Neural progenitor cell (in vitro differentiated cells): ENCODE data around the gene CEACAM16. TPM values are rescaled to one million over a fixed set of nuclear protein-coding genes. Genes with fewer than 3 reads are reported as not detected.
A peak's percentile ranks its signal among the peaks of the same experiment; 100 is the strongest.

Experiments used
- DNase-seq: peaks from one replicate; pipeline ENCODE4 v3.0.0-alpha.2; 2016; ENCODE audit warnings: low spot score
- H2AFZ ChIP-seq: fragments of 200-600 bp; sonication (generic); replicated peaks from 2 replicates; pipeline ENCODE4 v1.6.1; 2016; ENCODE audit warnings: antibody characterized with exemption
- H3F3A ChIP-seq: fragments of 200-600 bp; sonication (generic); 2 replicates; pipeline ENCODE4 v1.6.1; 2016; ENCODE audit warnings: antibody characterized with exemption, low read depth
- H3K27ac ChIP-seq: fragments of 200-600 bp; sonication (generic); 2 replicates; pipeline ENCODE4 v1.5.1; 2016; ENCODE audit warnings: mild to moderate bottlenecking
- H3K27me3 ChIP-seq: fragments of 200-600 bp; sonication (generic); 2 replicates; pipeline ENCODE4 v1.6.1; 2016; ENCODE audit warnings: mild to moderate bottlenecking, moderate library complexity
- H3K36me3 ChIP-seq: fragments of 200-600 bp; sonication (generic); 2 replicates; pipeline ENCODE4 v1.5.1; 2016
- H3K4me1 ChIP-seq: fragments of 200-600 bp; sonication (generic); 2 replicates; pipeline ENCODE4 v1.6.1; 2016; ENCODE audit warnings: mixed run types
- H3K4me2 ChIP-seq: fragments of 200-600 bp; sonication (generic); 2 replicates; pipeline ENCODE4 v1.6.1; 2016
- H3K4me3 ChIP-seq: fragments of 200-600 bp; sonication (generic); 2 replicates; pipeline ENCODE4 v1.5.1; 2016
- H3K79me2 ChIP-seq: fragments of 200-600 bp; sonication (generic); 2 replicates; pipeline ENCODE4 v1.6.1; 2016; ENCODE audit warnings: low read depth
- H3K9ac ChIP-seq: fragments of 200-600 bp; sonication (generic); 2 replicates; pipeline ENCODE4 v1.6.1; 2016
- H3K9me3 ChIP-seq: fragments of 200-600 bp; sonication (generic); 2 replicates; pipeline ENCODE4 v1.5.1; 2016; ENCODE audit warnings: low read depth
- H4K20me1 ChIP-seq: fragments of 200-600 bp; sonication (generic); 2 replicates; pipeline ENCODE4 v1.6.1; 2016; ENCODE audit warnings: low read depth
- H3K27ac Mint-ChIP-seq: 3 replicates; pipeline ENCODE4 v1.8.0; 2021; ENCODE audit warnings: mixed read lengths
- H3K27me3 Mint-ChIP-seq: 2 replicates; pipeline ENCODE4 v1.8.0; 2022; ENCODE audit warnings: low read depth, mild to moderate bottlenecking, inconsistent platforms, moderate library complexity, mixed read lengths; ENCODE audit not compliant: insufficient read depth
- H3K36me3 Mint-ChIP-seq: 3 replicates; pipeline ENCODE4 v1.8.0; 2021; ENCODE audit warnings: mixed read lengths
- H3K4me1 Mint-ChIP-seq: 3 replicates; pipeline ENCODE4 v1.8.0; 2021; ENCODE audit warnings: mixed read lengths
- H3K4me3 Mint-ChIP-seq: 3 replicates; pipeline ENCODE4 v1.8.0; 2021; ENCODE audit warnings: mild to moderate bottlenecking, moderate library complexity, mixed read lengths
- H3K9me3 Mint-ChIP-seq: 3 replicates; pipeline ENCODE4 v1.8.0; 2020; ENCODE audit warnings: mixed read lengths
- EZH2 ChIP-seq: fragments of 200-600 bp; sonication (generic); IDR thresholded peaks from 2 replicates; pipeline ENCODE4 v1.6.1; 2017; ENCODE audit warnings: antibody characterized with exemption, mild to moderate bottlenecking, moderate library complexity
- EZH2phosphoT487 ChIP-seq: fragments of 200-600 bp; sonication (generic); IDR thresholded peaks from 2 replicates; pipeline ENCODE4 v1.6.1; 2017; ENCODE audit warnings: antibody characterized with exemption
- total RNA-seq: library from RNA; depleted of rRNA; stranded (reverse); fragments of >200 nt; gene quantifications from 2 replicates; pipeline ENCODE4 v1.2.3, GENCODE V29; 2015; ENCODE audit warnings: low replicate concordance
- TF ChIP-seq, protein P1 (sequence below): fragments of 200-600 bp; sonication (generic); IDR thresholded peaks from 2 replicates; pipeline ENCODE4 v1.5.1; 2017; ENCODE audit warnings: antibody characterized with exemption, mild to moderate bottlenecking

The CEACAM16 gene
- total RNA-seq, 1 donor from 2014 or later = not detected

DNA sequence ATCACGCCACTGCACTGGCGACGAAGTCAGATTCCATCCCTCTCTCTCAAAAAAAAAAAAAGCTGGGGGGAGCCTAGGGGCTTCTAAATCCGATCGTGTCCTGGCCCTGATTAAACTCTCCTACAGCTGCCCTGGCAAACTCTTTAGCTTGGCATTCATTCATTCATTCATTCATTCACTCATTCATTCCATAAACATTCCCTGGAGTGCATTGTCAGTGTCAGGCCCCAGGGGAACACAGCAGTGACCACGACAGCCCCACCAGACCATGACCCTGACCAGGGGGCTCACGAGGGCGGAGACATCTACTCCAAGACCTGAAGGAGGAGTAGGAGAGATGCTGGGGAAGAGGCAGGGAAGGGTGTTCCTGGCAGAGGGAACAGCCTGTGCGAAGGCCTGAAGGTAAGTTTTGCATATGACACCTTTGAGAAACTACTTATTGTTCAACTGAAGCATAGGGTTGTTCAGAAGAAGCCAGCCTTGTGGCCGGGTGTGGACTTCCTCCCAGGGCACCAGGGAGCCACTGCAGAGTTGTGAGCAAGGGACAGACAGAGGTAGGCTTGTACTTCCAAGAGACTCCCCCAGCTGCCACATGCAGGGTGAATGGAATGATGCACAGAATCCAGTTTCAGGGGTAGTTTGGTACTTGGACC is 24.5 kb downstream of the CEACAM16 start:
- TF ChIP-seq, protein P1, sequence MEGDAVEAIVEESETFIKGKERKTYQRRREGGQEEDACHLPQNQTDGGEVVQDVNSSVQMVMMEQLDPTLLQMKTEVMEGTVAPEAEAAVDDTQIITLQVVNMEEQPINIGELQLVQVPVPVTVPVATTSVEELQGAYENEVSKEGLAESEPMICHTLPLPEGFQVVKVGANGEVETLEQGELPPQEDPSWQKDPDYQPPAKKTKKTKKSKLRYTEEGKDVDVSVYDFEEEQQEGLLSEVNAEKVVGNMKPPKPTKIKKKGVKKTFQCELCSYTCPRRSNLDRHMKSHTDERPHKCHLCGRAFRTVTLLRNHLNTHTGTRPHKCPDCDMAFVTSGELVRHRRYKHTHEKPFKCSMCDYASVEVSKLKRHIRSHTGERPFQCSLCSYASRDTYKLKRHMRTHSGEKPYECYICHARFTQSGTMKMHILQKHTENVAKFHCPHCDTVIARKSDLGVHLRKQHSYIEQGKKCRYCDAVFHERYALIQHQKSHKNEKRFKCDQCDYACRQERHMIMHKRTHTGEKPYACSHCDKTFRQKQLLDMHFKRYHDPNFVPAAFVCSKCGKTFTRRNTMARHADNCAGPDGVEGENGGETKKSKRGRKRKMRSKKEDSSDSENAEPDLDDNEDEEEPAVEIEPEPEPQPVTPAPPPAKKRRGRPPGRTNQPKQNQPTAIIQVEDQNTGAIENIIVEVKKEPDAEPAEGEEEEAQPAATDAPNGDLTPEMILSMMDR = no peak
- TF ChIP-seq EZH2 (no peak), EZH2phosphoT487 (no peak)

DNA sequence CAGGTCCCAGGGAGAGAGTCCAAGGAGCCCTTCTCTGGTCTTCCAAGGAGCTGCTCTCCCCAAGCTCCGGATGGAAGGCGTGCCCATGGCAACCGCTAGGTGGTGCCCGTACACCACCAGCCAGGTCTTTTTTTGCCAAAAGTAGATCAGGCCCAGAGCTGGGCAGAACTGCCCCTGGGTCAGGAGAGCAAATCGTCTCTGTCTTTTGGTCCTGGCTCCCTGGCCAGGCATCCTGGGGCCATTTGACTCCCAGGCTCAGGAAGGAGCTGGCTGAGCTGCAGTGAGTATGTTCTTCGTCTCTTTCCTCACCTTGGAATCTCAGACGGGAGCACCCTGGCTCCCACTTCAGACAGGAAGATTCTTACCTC is 25.0 kb downstream of the CEACAM16 start:
- no peaks in the 10 kb centered on the region for H3K9me3 Mint-ChIP-seq
- no peaks in the 10 kb centered on the region for H3K9me3 ChIP-seq
- TF ChIP-seq EZH2 (no peak), EZH2phosphoT487 (no peak)
- TF ChIP-seq, protein P1 = peak; percentile 98
- H3K4me1 ChIP-seq = no peaks in the 10 kb centered on the region
- H3K27ac Mint-ChIP-seq = peak overlapping the region; percentile 22
- peaks cover 3% of the 10 kb centered on the region for H3K4me1 Mint-ChIP-seq
- peak overlapping the region; percentile 52 for H2AFZ ChIP-seq
- DNase-seq = peak; percentile 85
- H3K4me2 ChIP-seq = no peak overlapping the region
- no peak overlapping the region for H3K4me3 ChIP-seq
- no peaks in the 10 kb centered on the region for H4K20me1 ChIP-seq
- H3K79me2 ChIP-seq = no peaks in the 10 kb centered on the region
- H3K27me3 ChIP-seq = no peaks in the 10 kb centered on the region
- H3K36me3 Mint-ChIP-seq = no peaks in the 10 kb centered on the region
- no peaks in the 10 kb centered on the region for H3K36me3 ChIP-seq
- peaks cover 6% of the 10 kb centered on the region for H3K27me3 Mint-ChIP-seq
- no peak overlapping the region for H3K9ac ChIP-seq
- no peak overlapping the region for H3K27ac ChIP-seq
- H3K4me3 Mint-ChIP-seq = peak overlapping the region; percentile 65
- no peaks in the 10 kb centered on the region for H3F3A ChIP-seq

More for the DNA sequence above, 24.5 kb downstream of the CEACAM16 start:
- H3K79me2 ChIP-seq = no peaks in the 10 kb centered on the region
- H3K4me1 ChIP-seq = peaks cover 3% of the 10 kb centered on the region
- no peaks in the 10 kb centered on the region for H3F3A ChIP-seq
- H3K4me1 Mint-ChIP-seq = peaks cover 7% of the 10 kb centered on the region
- peaks cover 6% of the 10 kb centered on the region for H3K27me3 Mint-ChIP-seq
- H2AFZ ChIP-seq = no peak overlapping the region
- no peak overlapping the region for H3K27ac ChIP-seq
- H3K36me3 Mint-ChIP-seq = no peaks in the 10 kb centered on the region
- no peaks in the 10 kb centered on the region for H3K27me3 ChIP-seq
- no peak overlapping the region for H3K27ac Mint-ChIP-seq
- H3K4me3 ChIP-seq = no peak overlapping the region
- no peak for DNase-seq
- H4K20me1 ChIP-seq = no peaks in the 10 kb centered on the region
- H3K4me2 ChIP-seq = no peak overlapping the region
- no peaks in the 10 kb centered on the region for H3K36me3 ChIP-seq
- H3K9me3 ChIP-seq = no peaks in the 10 kb centered on the region
- H3K4me3 Mint-ChIP-seq = peak overlapping the region; percentile 65
- H3K9me3 Mint-ChIP-seq = no peaks in the 10 kb centered on the region
- no peak overlapping the region for H3K9ac ChIP-seq

DNA sequence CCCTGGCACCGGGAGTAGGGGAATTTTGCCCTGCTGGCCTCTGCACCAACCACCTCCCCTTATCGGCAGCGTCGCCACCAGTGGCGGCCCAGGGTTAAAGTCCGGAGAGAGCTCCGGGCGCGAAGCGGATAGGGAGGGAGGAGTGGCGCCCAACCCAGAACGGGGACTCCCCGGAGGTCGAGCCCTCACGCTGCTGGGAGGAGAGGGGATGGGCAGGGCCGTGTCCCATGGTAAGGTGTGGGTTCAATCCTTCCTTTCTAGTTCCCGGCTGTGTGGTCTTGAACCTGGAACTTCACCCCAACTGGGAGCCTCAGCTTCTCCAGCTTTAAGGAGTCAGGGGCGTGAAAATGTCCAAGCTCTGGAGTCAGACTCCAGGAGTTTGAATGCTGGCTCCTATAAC is 26.3 kb downstream of the CEACAM16 start:
- H3K79me2 ChIP-seq = no peaks in the 10 kb centered on the region
- no peaks in the 10 kb centered on the region for H3F3A ChIP-seq
- peaks cover 6% of the 10 kb centered on the region for H3K27me3 Mint-ChIP-seq
- H3K9me3 ChIP-seq = no peaks in the 10 kb centered on the region
- H3K4me3 Mint-ChIP-seq = no peak overlapping the region
- H3K9me3 Mint-ChIP-seq = no peaks in the 10 kb centered on the region
- H2AFZ ChIP-seq = no peak overlapping the region
- no peak overlapping the region for H3K4me2 ChIP-seq
- TF ChIP-seq, protein P1 = no peak
- no peak for TF ChIP-seq EZH2
- no peak for TF ChIP-seq EZH2phosphoT487
- H3K27ac Mint-ChIP-seq = no peak overlapping the region
- no peaks in the 10 kb centered on the region for H3K4me1 ChIP-seq
- H3K36me3 ChIP-seq = no peaks in the 10 kb centered on the region
- H3K4me3 ChIP-seq = no peak overlapping the region
- H3K36me3 Mint-ChIP-seq = no peaks in the 10 kb centered on the region
- H4K20me1 ChIP-seq = no peaks in the 10 kb centered on the region
- H3K27me3 ChIP-seq = no peaks in the 10 kb centered on the region
- no peak for DNase-seq
- H3K27ac ChIP-seq = no peak overlapping the region
- no peaks in the 10 kb centered on the region for H3K4me1 Mint-ChIP-seq
- H3K9ac ChIP-seq = no peak overlapping the region
